Fibroblast of lung (primary cell): ENCODE measurements around the gene UACA. TPM values are rescaled to one million over a fixed set of nuclear protein-coding genes. Genes with fewer than 3 reads are reported as not detected.

Experiments used
- DNase-seq, 2 donors: peaks; one replicate each; pipeline versions ENCODE4 v3.0.0 to v3.0.0-alpha.2; 2010; ENCODE audit warnings: low read depth in 2 of 2
- H2AFZ ChIP-seq: 2 replicates; pipeline ENCODE4 v1.5.1; 2012; ENCODE audit warnings: low read length, control low read depth, inconsistent platforms
- H3K27ac ChIP-seq: 2 replicates; pipeline ENCODE4 v1.5.1; 2011; ENCODE audit warnings: low read length, control low read depth; ENCODE audit not compliant: insufficient read depth
- H3K27me3 ChIP-seq: 2 replicates; pipeline ENCODE4 v1.5.1; 2011; ENCODE audit warnings: mild to moderate bottlenecking, low read length; ENCODE audit not compliant: control insufficient read depth, insufficient read depth
- H3K36me3 ChIP-seq: 2 replicates; pipeline ENCODE4 v1.5.1; 2011; ENCODE audit warnings: low read length; ENCODE audit not compliant: control insufficient read depth, insufficient read depth
- H3K4me1 ChIP-seq: 2 replicates; pipeline ENCODE4 v1.5.1; 2011; ENCODE audit warnings: low read length; ENCODE audit not compliant: control insufficient read depth, insufficient read depth; ENCODE audit errors: extremely low read depth
- H3K4me2 ChIP-seq: 2 replicates; pipeline ENCODE4 v1.5.1; 2011; ENCODE audit warnings: low read length, control low read depth; ENCODE audit not compliant: insufficient read depth; ENCODE audit errors: extremely low read depth
- H3K4me3 ChIP-seq, 4 experiments: fragments of 200-600 bp in 1 of 4; sonication (generic) in 1 of 4; replicated peaks in 1 of 4; 2 replicates each; pipeline ENCODE4 v1.5.1; 2011 to 2016; ENCODE audit warnings: low read length in 4 of 4, low read depth in 3 of 4, mild to moderate bottlenecking in 3 of 4, control low read depth in 2 of 4, inconsistent platforms in 1 of 4, mixed read lengths in 1 of 4; ENCODE audit not compliant: insufficient read depth in 1 of 4; ENCODE audit errors: control extremely low read depth in 1 of 4
- H3K79me2 ChIP-seq: 2 replicates; pipeline ENCODE4 v1.5.1; 2012; ENCODE audit warnings: mild to moderate bottlenecking, low read length, inconsistent platforms; ENCODE audit not compliant: control insufficient read depth, insufficient read depth
- H3K9ac ChIP-seq: 2 replicates; pipeline ENCODE4 v1.5.1; 2011; ENCODE audit warnings: mild to moderate bottlenecking, low read length, control low read depth; ENCODE audit not compliant: insufficient read depth
- H3K9me3 ChIP-seq: 2 replicates; pipeline ENCODE4 v1.5.1; 2012; ENCODE audit warnings: low read depth, low read length; ENCODE audit not compliant: control insufficient read depth, insufficient read depth
- H4K20me1 ChIP-seq: 2 replicates; pipeline ENCODE4 v1.5.1; 2011; ENCODE audit warnings: low read length; ENCODE audit not compliant: control insufficient read depth, insufficient read depth; ENCODE audit errors: extremely low read depth
- CTCF ChIP-seq, 2 donors: IDR thresholded peaks in 1 of 2; conservative IDR thresholded peaks in 1 of 2; 1 replicate in 1 of 2; 2 replicates in 1 of 2; pipeline ENCODE4 v1.5.1; 2011 to 2012; ENCODE audit warnings: low read length in 2 of 2, control low read depth in 1 of 2, inconsistent platforms in 1 of 2, low read depth in 1 of 2, mild to moderate bottlenecking in 1 of 2
- EZH2 ChIP-seq: IDR thresholded peaks from 2 replicates; pipeline ENCODE4 v1.5.1; 2012; ENCODE audit warnings: low read length, control low read depth, mild to moderate bottlenecking; ENCODE audit errors: missing control alignments
- polyA plus RNA-seq, 2 donors: library from polyadenylated mRNA; depleted of rRNA in 1 of 2; stranded (reverse) in 1 of 2; unstranded in 1 of 2; fragments of >200 nt; gene quantifications; 2 replicates each; pipeline ENCODE4 v1.2.1, GENCODE V29; 2011 to 2012; ENCODE audit warnings: missing spikeins in 1 of 2
- total RNA-seq: library from RNA; depleted of rRNA; stranded (reverse); fragments of >200 nt; gene quantifications from 2 replicates; pipeline ENCODE4 v1.2.1, GENCODE V29; 2014

Gene UACA
- total and polyA plus RNA-seq, 2 donors (not counting 1 experiment from before 2014, with no cell fraction given), result 170 to 187 TPM

- TF ChIP-seq EZH2 (no peak), CTCF (conservative IDR thresholded peaks at IDR 0.05 in 1 of 2, IDR thresholded peaks at IDR 0.05 in 1 of 2; ENCODE audit: low read depth in 1 of 2, low read length in 2 of 2) (no peak)
- H3K79me2 ChIP-seq, result no peaks in the 10 kb centered on the region
- no peak for DNase-seq
- no peak overlapping the region for H3K4me2 ChIP-seq
- H3K9me3 ChIP-seq, result no peaks in the 10 kb centered on the region
- H3K36me3 ChIP-seq, result no peaks in the 10 kb centered on the region
- H3K27ac ChIP-seq, result no peak overlapping the region
- no peak overlapping the region for H3K4me3 ChIP-seq
- no peaks in the 10 kb centered on the region for H3K4me1 ChIP-seq
- H3K27me3 ChIP-seq, result no peaks in the 10 kb centered on the region
- no peak overlapping the region for H2AFZ ChIP-seq
- no peaks in the 10 kb centered on the region for H4K20me1 ChIP-seq
- no peak overlapping the region for H3K9ac ChIP-seq
These were observed 117.2 kb downstream of the UACA start for GRCh38 chr15:70646169-70646568.

GRCh38 chr15:70643783-70644125, 119.6 kb downstream of the UACA start:
- Histone ChIP-seq H3K4me2 (no peak overlapping the region), H3K36me3 (peaks cover 3% of the 10 kb centered on the region), H3K4me1 (no peaks in the 10 kb centered on the region), H3K9ac (no peak overlapping the region), H4K20me1 (no peaks in the 10 kb centered on the region), H3K27me3 (no peaks in the 10 kb centered on the region), H2AFZ (no peak overlapping the region), H3K79me2 (no peaks in the 10 kb centered on the region), H3K9me3 (no peaks in the 10 kb centered on the region), H3K27ac (no peak overlapping the region), H3K4me3 (no peak overlapping the region)
- peak; percentile 42 to 44 for DNase-seq
- TF ChIP-seq CTCF (conservative IDR thresholded peaks at IDR 0.05 in 1 of 2, IDR thresholded peaks at IDR 0.05 in 1 of 2; ENCODE audit: low read depth in 1 of 2, low read length in 2 of 2) (no peak), EZH2 (no peak)

GRCh38 chr15:70643106-70643782, 120.1 kb downstream of the UACA start:
- no peaks in the 10 kb centered on the region for H3K79me2 ChIP-seq
- H3K27ac ChIP-seq, result no peak overlapping the region
- no peaks in the 10 kb centered on the region for H4K20me1 ChIP-seq
- no peaks in the 10 kb centered on the region for H3K4me1 ChIP-seq
- peaks cover 3% of the 10 kb centered on the region for H3K36me3 ChIP-seq
- no peak overlapping the region for H3K9ac ChIP-seq
- TF ChIP-seq CTCF (conservative IDR thresholded peaks at IDR 0.05 in 1 of 2, IDR thresholded peaks at IDR 0.05 in 1 of 2; ENCODE audit: low read depth in 1 of 2, low read length in 2 of 2) (no peak), EZH2 (no peak)
- no peak overlapping the region for H2AFZ ChIP-seq
- H3K9me3 ChIP-seq, result no peaks in the 10 kb centered on the region
- H3K4me3 ChIP-seq, result no peak overlapping the region
- no peak overlapping the region for H3K4me2 ChIP-seq
- H3K27me3 ChIP-seq, result no peaks in the 10 kb centered on the region
- no peak for DNase-seq
